ENCODE results near the gene WDSUB1. TPM values are rescaled to one million over a fixed set of nuclear protein-coding genes. Genes with fewer than 3 reads are reported as not detected.

The WDSUB1 gene
- total RNA-seq, 4 donors from 2014 or later, result 4.3 to 9.3 (median 5.3) TPM

DNA sequence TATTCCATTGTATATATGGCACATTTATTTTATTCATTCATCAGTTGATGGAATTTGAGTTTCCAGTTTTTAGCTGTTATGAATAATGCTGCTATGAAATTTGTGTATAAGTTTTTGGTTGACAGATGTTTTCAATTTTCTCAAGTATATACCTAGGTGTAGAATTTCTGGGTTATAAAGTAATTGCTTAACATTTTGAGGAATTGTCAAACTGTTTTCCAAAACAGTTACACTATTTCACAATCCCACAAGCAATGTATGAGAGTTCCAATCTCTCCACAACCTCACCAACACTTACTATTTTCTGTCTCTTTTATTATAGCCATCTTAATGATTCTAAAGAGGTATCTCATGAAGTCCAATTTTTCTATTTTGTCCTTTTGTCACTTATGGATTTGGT, 12.5 kb upstream of the WDSUB1 start:
- TF ChIP-seq, protein P1, sequence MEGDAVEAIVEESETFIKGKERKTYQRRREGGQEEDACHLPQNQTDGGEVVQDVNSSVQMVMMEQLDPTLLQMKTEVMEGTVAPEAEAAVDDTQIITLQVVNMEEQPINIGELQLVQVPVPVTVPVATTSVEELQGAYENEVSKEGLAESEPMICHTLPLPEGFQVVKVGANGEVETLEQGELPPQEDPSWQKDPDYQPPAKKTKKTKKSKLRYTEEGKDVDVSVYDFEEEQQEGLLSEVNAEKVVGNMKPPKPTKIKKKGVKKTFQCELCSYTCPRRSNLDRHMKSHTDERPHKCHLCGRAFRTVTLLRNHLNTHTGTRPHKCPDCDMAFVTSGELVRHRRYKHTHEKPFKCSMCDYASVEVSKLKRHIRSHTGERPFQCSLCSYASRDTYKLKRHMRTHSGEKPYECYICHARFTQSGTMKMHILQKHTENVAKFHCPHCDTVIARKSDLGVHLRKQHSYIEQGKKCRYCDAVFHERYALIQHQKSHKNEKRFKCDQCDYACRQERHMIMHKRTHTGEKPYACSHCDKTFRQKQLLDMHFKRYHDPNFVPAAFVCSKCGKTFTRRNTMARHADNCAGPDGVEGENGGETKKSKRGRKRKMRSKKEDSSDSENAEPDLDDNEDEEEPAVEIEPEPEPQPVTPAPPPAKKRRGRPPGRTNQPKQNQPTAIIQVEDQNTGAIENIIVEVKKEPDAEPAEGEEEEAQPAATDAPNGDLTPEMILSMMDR (IDR thresholded peaks at IDR 0.05), result no peak
- DNase-seq (ENCODE audit: low spot score) (no peak), ATAC-seq (ENCODE audit: low FRiP score) (no peak)

DNA sequence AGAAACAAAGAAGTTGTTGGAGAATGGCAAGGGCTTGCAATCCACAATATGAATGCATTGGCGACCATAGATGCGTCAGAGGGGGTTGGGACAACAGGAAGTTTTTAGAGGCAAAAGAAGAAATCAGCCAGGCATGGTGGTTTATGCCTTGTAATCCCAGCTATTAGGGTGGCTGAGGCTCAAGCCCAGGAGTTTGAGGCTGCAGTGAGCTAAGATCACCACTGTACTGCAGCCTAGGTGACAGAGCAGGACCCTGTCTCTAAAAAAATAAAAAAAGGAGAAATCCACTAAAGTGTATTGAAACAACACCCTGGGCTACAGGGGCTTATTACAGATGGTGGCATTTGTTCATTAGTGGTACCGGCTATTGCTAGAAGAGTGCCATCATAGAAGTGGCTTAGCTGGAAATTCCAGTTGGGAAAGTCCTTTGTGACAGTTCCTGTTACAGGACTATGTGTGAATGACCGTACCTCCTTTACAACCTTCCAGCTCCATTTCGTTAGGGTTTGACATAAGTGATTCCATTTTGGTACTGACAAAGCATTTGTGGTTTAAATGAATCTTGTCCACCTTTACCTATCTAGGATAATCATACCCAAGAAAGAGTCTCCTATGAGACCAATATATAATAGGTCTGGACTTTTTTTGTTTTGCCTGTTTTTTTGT, 10.7 kb upstream of the WDSUB1 start:
- DNase-seq (ENCODE audit: low spot score) (no peak), ATAC-seq (ENCODE audit: low FRiP score) (no peak)
- TF ChIP-seq, protein P1 (IDR thresholded peaks at IDR 0.05), result no peak

DNA sequence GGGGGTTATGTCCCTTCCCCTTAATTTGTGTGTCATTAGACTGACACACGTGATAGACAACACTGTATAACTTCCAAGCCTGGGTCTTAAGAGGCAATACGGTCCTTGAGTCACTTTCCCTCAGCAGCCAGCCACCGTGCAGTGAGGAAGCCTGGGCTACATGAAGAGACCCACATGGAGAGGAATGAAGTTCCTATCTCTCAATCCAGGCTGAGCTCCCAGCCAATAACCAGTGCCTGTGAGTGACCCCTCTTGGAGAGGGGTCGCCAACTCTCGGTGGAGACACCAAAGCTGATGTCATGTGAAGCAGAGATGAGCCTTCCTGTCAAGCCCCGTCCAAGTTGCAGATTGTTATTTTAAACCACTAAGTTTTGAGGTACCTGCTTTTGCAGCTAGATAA, 5.7 kb upstream of the WDSUB1 start:
- TF ChIP-seq, protein P1 (IDR thresholded peaks at IDR 0.05), result no peak
- no peak for DNase-seq (ENCODE audit: low spot score)
- no peak for ATAC-seq (ENCODE audit: low FRiP score)

DNA sequence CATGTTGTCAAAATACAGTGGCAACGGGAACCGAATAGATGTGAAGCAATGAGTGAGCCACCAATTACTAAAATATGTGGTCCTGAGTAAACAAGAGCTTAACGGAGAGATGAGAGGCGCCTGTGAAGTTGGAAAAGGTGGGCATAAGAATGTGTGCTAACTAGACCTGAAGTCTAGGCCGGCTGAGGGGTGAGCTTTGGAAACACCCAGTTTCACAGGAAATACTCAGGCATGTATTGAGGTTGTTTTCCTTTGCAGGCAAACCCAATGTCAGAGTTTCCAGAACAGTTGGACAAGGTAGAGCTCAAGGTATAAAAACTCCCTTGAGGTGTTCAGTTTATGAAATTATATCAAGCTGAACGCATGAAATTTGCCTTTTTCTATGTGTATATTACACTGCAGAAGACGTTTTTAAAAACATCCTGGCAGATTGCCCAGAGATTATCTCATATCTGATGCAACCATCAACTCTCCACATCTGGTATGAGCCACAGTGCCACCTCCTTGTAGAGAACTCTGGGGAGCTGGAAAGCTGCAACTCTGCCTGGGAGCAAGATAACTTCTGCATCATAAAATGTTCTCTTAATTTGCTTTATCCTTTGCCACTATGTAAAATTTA, 3.9 kb upstream of the WDSUB1 start:
- DNase-seq (ENCODE audit: low spot score) (no peak), ATAC-seq (ENCODE audit: low FRiP score) (no peak)
- TF ChIP-seq, protein P1 (IDR thresholded peaks at IDR 0.05), result no peak

DNA sequence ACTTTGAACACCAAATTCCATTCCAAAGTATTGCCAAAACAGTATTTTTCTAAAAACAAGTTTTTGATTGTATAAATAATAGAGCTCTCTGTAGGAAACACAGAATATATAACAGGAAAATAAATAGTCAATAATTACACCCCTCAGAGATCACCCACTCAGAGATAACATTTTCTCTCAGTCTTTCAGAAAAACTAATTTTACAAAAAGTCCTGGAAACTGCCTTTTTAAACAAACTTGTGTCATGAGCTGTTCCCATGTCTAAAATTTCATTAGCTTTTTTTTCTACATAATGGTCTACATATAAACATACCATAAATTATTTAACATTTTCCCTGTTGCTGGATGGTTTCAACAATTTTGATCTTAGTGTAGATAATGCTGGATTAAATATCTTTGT, 1.2 kb upstream of the WDSUB1 start:
- DNase-seq (ENCODE audit: low spot score), result no peak
- no peak for ATAC-seq (ENCODE audit: low FRiP score)
- TF ChIP-seq, protein P1 (IDR thresholded peaks at IDR 0.05), result no peak

DNA sequence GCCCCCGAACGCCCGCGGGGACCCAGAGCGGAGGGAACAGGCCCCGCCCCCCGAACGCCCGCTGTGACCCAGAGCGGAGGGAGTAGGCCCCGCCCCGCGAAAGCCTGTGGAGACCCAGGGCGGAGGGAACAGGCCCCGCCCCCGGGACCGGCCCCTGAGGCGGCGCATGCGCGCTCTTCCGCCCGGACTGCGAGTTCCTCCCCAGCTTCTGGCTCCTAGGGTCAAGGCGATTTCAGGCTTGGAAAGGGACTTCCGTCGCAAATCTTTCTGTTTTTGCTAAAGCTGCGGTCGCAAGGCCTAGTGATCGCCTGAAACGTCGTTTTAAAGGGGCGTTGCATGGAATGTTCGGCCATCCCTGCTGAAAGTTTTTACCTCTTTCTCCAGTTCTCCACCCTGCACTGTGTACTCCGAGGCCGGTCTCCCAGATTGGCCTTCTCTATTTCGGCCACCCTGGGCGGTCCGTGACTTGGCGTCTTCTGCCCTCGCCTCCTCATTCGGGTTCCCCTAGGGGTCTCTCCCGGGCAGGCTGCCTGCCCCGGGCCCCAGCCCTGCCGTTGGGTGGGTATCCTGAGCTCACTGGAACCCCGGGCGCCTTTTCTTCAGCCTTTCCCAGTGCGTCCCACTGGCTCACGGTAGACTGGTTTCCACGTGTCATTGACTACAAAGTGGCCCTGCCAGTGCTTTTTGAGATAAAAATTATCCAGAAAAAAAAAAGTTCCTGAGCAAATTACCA, 372 bp upstream of the WDSUB1 start:
- DNase-seq (ENCODE audit: low spot score), result peak; percentile 90
- peak; percentile 100 for ATAC-seq (ENCODE audit: low FRiP score)

More for the DNA sequence above, 372 bp upstream of the WDSUB1 start:
- TF ChIP-seq, protein P1 (IDR thresholded peaks at IDR 0.05), result no peak
